HFF-Myc (cell line): ENCODE measurements around the gene HUNK.

ENCODE experiments used
- DNase-seq: peaks from one replicate; pipeline ENCODE4 v3.0.0-alpha.2; 2011; ENCODE audit warnings: low read depth; ENCODE audit errors: extremely low read depth
- H3K4me3 ChIP-seq: replicated peaks from 2 replicates; pipeline ENCODE4 v1.5.1; 2011; ENCODE audit warnings: low read depth, mild to moderate bottlenecking, control low read depth, low read length
- TF ChIP-seq, protein P1 (sequence below): IDR thresholded peaks from 2 replicates; pipeline ENCODE4 v1.5.1; 2012; ENCODE audit warnings: mild to moderate bottlenecking, low read depth, low read length, control low read depth; ENCODE audit errors: missing control alignments

Gene HUNK

DNA sequence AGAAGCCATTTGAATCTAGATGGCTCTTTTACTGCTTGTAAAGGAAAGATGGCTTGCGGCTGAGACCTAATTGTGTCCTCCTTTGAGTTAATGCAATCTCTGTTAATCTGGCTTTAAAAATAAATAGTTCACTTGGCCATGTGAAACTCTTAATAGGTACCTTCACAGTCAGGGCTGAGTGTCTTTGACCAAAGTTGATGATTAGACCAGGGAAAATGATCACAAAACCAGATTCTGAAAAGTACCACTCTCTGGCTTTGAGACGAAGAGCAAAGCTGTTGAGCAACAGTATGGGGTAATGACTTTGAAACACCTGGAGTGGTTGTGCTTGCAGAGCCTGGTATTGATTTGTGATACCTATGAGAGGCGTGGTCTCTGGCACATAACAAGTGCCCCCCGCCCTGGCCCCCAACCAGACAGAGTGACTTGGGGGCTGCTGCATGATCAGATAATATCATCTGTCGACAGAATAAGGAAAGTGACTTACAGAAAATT, 4.7 kb downstream of the HUNK start:
- no peak overlapping the region for H3K4me3 ChIP-seq
- no peak for DNase-seq
- TF ChIP-seq, protein P1, sequence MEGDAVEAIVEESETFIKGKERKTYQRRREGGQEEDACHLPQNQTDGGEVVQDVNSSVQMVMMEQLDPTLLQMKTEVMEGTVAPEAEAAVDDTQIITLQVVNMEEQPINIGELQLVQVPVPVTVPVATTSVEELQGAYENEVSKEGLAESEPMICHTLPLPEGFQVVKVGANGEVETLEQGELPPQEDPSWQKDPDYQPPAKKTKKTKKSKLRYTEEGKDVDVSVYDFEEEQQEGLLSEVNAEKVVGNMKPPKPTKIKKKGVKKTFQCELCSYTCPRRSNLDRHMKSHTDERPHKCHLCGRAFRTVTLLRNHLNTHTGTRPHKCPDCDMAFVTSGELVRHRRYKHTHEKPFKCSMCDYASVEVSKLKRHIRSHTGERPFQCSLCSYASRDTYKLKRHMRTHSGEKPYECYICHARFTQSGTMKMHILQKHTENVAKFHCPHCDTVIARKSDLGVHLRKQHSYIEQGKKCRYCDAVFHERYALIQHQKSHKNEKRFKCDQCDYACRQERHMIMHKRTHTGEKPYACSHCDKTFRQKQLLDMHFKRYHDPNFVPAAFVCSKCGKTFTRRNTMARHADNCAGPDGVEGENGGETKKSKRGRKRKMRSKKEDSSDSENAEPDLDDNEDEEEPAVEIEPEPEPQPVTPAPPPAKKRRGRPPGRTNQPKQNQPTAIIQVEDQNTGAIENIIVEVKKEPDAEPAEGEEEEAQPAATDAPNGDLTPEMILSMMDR: no peak

GRCh38 chr21:31878831-31879230, 6.0 kb downstream of the HUNK start:
- no peak for DNase-seq
- H3K4me3 ChIP-seq: no peak overlapping the region
- TF ChIP-seq, protein P1: no peak

DNA sequence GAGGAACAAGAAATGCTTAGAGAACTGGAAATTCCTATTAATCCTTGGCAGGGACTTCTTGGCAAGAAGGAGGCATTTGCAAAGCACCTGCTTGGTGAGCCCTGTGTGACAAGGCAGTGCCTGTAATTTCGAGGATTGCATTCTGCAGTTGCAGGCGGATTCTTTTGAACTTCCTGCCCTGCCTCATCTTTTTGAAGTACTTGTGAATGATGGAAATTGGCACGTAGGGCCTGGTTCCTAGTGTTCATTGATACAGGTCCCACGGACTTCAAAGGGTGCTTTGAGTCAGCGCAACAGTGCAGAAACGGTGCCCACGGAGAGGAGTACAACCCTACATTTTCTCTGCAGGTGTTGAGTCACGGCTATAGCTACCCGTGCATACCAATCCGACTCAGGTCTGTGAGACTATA, 6.4 kb downstream of the HUNK start:
- TF ChIP-seq, protein P1: no peak
- H3K4me3 ChIP-seq: no peak overlapping the region
- no peak for DNase-seq

- TF ChIP-seq, protein P1: no peak
- no peak overlapping the region for H3K4me3 ChIP-seq
- no peak for DNase-seq
These were observed 7.1 kb downstream of the HUNK start for GRCh38 chr21:31879911-31880310.

DNA sequence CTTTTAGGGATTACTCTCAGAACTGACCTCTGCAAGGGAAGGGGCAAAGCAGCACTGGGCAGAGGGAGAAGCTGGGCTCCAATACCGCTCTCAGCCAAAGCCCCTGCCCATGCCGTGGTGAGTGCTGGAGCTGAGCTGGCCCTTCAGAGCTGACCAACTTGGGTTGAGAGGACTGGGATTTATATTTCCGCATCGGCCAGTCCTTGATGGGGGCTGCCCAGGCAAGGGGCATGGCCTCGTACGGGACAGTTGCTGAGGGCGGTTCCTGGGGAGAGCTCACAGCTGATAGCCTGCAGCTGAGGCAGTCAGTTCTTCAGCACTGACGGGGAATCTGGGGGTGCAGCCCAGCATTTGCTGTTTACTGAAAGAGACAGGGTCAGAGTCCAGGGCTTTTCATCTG, 8.0 kb downstream of the HUNK start:
- TF ChIP-seq, protein P1: no peak
- DNase-seq: no peak
- no peak overlapping the region for H3K4me3 ChIP-seq

GRCh38 chr21:31882711-31883110, 9.9 kb downstream of the HUNK start:
- H3K4me3 ChIP-seq: no peak overlapping the region
- no peak for DNase-seq

More at GRCh38 chr21:31882711-31883110, 9.9 kb downstream of the HUNK start:
- TF ChIP-seq, protein P1: no peak
